Retinal pigment epithelial cell (primary cell): ENCODE measurements around the gene MTERF2.
A peak's percentile ranks its signal among the peaks of the same experiment; 100 is the strongest.

ENCODE experiments used
- DNase-seq: peaks from one replicate; pipeline ENCODE4 v3.0.0-alpha.2; 2010; ENCODE audit warnings: low read depth
- H3K4me3 ChIP-seq: 2 replicates; pipeline ENCODE4 v1.5.1; 2011; ENCODE audit warnings: mild to moderate bottlenecking, low read length, control low read depth, moderate library complexity
- CTCF ChIP-seq: conservative IDR thresholded peaks from 2 replicates; pipeline ENCODE4 v1.5.1; 2011; ENCODE audit warnings: low read depth, low read length, control low read depth, inconsistent platforms

MTERF2 gene

GRCh38 chr12:106986625-106987389 is at the start of gene MTERF2:
Gene MTERF2, minus strand, starts transcription at chr12:106987146. Its CDS starts 8,432 bp downstream, at chr12:106978714.
- peak; percentile 81 for DNase-seq
- no peak for TF ChIP-seq CTCF
- peak within 1 kb of the TSS; percentile 69 for H3K4me3 ChIP-seq

GRCh38 chr12:107035733-107036132 is 48.8 kb upstream of the MTERF2 start:
- no peak for TF ChIP-seq CTCF
- no peak for DNase-seq
- H3K4me3 ChIP-seq, result no peak overlapping the region

GRCh38 chr12:107033758-107034739 is 47.1 kb upstream of the MTERF2 start:
- no peak for TF ChIP-seq CTCF
- no peak for DNase-seq
- H3K4me3 ChIP-seq, result no peak overlapping the region

GRCh38 chr12:107032266-107032665 is 45.3 kb upstream of the MTERF2 start:
- no peak for TF ChIP-seq CTCF
- no peak overlapping the region for H3K4me3 ChIP-seq
- DNase-seq, result no peak

GRCh38 chr12:107031061-107031460 is 44.1 kb upstream of the MTERF2 start:
- no peak for DNase-seq
- TF ChIP-seq CTCF, result no peak
- no peak overlapping the region for H3K4me3 ChIP-seq

GRCh38 chr12:107029081-107029480 is 42.1 kb upstream of the MTERF2 start:
- TF ChIP-seq CTCF, result no peak
- DNase-seq, result no peak
- H3K4me3 ChIP-seq, result no peak overlapping the region
